Testis (tissue), 3 donors: ENCODE results near the gene DDX31. TPM values are rescaled to one million over a fixed set of nuclear protein-coding genes. Genes with fewer than 3 reads are reported as not detected.

Source experiments
- DNase-seq: peaks from one replicate; pipeline ENCODE4 v3.0.0-alpha.2; 2019
- H3K27ac ChIP-seq, 2 donors: fragments of 200-600 bp; sonication (generic); one replicate each; pipeline ENCODE4 v1.5.1; 2019
- H3K27me3 ChIP-seq: fragments of 200-600 bp; sonication (generic); one replicate; pipeline ENCODE4 v1.5.1; 2019
- H3K36me3 ChIP-seq: fragments of 200-600 bp; sonication (generic); one replicate; pipeline ENCODE4 v1.5.1; 2017; ENCODE audit warnings: low read depth; ENCODE audit errors: missing control alignments
- H3K4me1 ChIP-seq: fragments of 200-600 bp; sonication (generic); one replicate; pipeline ENCODE4 v1.5.1; 2019
- H3K4me3 ChIP-seq, 2 donors: fragments of 200-600 bp; sonication (generic); one replicate each; pipeline ENCODE4 v1.5.1; 2017 to 2019
- H3K9me3 ChIP-seq: fragments of 200-600 bp; sonication (generic); one replicate; pipeline ENCODE4 v1.5.1; 2017
- POLR2A ChIP-seq: fragments of 450-650 bp; IDR thresholded peaks from one replicate; pipeline ENCODE4 v1.6.1; 2017; ENCODE audit warnings: antibody characterized with exemption, mild to moderate bottlenecking, moderate library complexity
- WGBS, 2 donors: methylation state at CpG; one replicate each; pipeline ENCODE4 v1.1.5; 2018; 5-methylcytosine and 5-hydroxymethylcytosine counted together
- intact Hi-C: fragments of 100-400 bp; cut with DNase I; formaldehyde crosslinking; loops from one replicate; pipeline ENCODE4 v1.15.1; 2023; ENCODE audit warnings: low total_unique reads
- polyA plus RNA-seq: library from polyadenylated mRNA; stranded (reverse); fragments of 350-450 nt; fragmentation: Illumina TruSeq; extraction: RNeasy Lipid Tissue Mini Kit (QIAGEN cat#74804); gene quantifications from one replicate; pipeline ENCODE4 v1.2.3, GENCODE V29; 2014; ENCODE audit warnings: low read depth, low replicate concordance; ENCODE audit not compliant: insufficient read depth
- total RNA-seq, 2 donors: library from RNA; depleted of rRNA; stranded (reverse); fragments of >200 nt; gene quantifications; one replicate each; pipeline ENCODE4 v1.2.3, GENCODE V29; 2016
- TF ChIP-seq, protein P1 (sequence below), 3 experiments: fragments of 450-650 bp in 2 of 3; fragments of 200-600 bp in 1 of 3; sonication (generic) in 1 of 3; IDR thresholded peaks; one replicate each; pipeline ENCODE4 v1.5.1; 2016 to 2019; ENCODE audit warnings: antibody characterized with exemption in 3 of 3, mild to moderate bottlenecking in 2 of 3, moderate library complexity in 1 of 3

The DDX31 gene
- total and polyA plus RNA-seq, 3 donors from 2014 or later, result 17.9 to 24.2 (median 21.1) TPM

DNA sequence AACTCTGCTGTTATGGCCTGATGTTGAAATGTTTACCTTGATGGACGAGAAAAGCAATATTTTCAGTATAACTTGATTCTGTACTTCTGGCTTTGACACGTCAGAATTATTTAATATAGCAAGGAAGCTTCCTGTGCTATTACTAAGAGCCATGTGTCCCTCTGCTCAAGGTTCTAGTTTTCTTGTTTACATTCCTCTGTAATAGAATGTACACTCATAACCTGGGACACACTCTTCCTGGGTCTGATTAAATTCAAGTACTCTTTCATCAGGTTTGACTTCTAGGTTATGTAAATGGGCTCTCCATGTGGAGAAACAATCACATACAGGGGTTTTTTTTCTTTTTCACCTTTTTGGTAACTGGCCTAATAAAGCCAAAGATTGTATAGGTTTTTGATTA, 33.6 kb upstream of the DDX31 start:
- H3K27me3 ChIP-seq, result no peaks in the 10 kb centered on the region
- no peak for DNase-seq
- WGBS, 2 donors, result 51 to 62% methylated on average over 2 of the region's 2 CpGs
- no peak overlapping the region for H3K4me3 ChIP-seq
- H3K27ac ChIP-seq, result no peak overlapping the region
- H3K36me3 ChIP-seq, result no peaks in the 10 kb centered on the region
- TF ChIP-seq, protein P1, sequence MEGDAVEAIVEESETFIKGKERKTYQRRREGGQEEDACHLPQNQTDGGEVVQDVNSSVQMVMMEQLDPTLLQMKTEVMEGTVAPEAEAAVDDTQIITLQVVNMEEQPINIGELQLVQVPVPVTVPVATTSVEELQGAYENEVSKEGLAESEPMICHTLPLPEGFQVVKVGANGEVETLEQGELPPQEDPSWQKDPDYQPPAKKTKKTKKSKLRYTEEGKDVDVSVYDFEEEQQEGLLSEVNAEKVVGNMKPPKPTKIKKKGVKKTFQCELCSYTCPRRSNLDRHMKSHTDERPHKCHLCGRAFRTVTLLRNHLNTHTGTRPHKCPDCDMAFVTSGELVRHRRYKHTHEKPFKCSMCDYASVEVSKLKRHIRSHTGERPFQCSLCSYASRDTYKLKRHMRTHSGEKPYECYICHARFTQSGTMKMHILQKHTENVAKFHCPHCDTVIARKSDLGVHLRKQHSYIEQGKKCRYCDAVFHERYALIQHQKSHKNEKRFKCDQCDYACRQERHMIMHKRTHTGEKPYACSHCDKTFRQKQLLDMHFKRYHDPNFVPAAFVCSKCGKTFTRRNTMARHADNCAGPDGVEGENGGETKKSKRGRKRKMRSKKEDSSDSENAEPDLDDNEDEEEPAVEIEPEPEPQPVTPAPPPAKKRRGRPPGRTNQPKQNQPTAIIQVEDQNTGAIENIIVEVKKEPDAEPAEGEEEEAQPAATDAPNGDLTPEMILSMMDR (IDR thresholded peaks at IDR 0.05), result no peak
- no peaks in the 10 kb centered on the region for H3K4me1 ChIP-seq
- H3K9me3 ChIP-seq, result no peaks in the 10 kb centered on the region
- intact Hi-C loops, result no loop called here

DNA sequence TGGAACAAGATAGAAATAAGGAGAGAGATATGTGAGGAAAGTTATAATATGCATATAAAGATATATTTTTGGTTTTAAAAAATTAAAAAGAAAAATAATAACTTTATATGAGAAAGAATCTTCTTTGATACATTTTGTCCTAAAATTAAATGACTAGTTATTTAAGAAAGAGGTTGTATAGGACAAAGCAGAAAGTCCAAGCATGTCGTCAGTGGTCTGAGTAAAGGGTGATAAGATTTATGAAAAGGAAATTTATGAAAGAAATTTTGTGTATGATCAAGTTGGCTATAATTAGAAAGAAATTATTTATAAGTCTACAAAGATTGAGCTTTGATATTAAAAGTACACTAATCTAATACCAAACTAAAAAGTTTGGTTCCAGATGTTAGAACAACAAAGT, 32.5 kb upstream of the DDX31 start:
- no peak overlapping the region for H3K4me3 ChIP-seq
- WGBS, 2 donors, result 0 to 37% methylated on average over 1 of the region's 1 CpG
- H3K4me1 ChIP-seq, result no peaks in the 10 kb centered on the region
- no peaks in the 10 kb centered on the region for H3K9me3 ChIP-seq
- DNase-seq, result no peak
- H3K27me3 ChIP-seq, result no peaks in the 10 kb centered on the region
- no peaks in the 10 kb centered on the region for H3K36me3 ChIP-seq
- TF ChIP-seq, protein P1 (IDR thresholded peaks at IDR 0.05), result no peak
- no peak for TF ChIP-seq POLR2A
- no peak overlapping the region for H3K27ac ChIP-seq
- intact Hi-C loops, result no loop called here

DNA sequence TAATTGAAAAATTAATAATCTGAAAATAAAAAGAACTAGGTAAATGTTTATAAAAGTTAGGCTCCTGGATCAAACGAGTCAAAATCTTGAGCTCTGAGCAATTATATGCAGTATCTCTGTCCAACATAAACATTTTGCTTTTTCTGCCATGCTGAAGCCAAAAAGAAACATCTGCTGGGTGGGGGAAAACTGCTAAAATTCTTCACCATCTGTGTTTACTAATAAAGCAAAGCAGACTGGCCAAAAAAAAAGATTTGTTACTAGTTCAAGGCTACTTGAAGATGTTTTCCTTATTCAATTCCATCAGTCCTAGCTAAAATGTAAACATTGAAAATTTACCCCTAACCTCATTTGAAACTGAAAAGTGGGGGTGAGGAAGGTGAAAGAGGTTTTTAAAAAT, 30.2 kb upstream of the DDX31 start:
- Histone ChIP-seq H3K27ac (no peak overlapping the region), H3K4me1 (no peaks in the 10 kb centered on the region), H3K27me3 (no peaks in the 10 kb centered on the region), H3K36me3 (no peaks in the 10 kb centered on the region), H3K9me3 (no peaks in the 10 kb centered on the region), H3K4me3 (no peak overlapping the region)
- TF ChIP-seq, protein P1 (IDR thresholded peaks at IDR 0.05), result no peak
- TF ChIP-seq POLR2A, result no peak
- DNase-seq, result no peak
- intact Hi-C loops, result no loop called here
- WGBS, 2 donors, result 19 to 21% methylated on average over 1 of the region's 1 CpG

DNA sequence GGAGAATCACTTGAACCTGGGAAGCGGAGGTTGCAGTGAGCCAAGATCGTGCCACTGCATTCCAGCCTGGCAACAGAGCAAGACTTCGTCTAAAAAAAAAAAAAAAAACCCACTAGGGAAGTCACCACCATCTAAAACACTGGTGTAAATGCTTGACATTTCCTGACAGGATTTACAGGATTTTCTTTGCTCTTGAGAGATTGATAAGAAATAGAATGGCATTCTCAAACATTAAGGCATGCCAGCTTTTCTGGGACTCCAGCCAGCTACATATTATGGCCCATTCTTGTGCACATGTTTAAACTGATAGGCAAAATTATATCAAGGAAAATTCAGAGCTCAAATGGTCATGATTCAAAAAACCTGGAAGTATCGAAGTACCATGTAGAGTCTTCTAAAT, 29.2 kb upstream of the DDX31 start:
- intact Hi-C loops, result no loop called here
- no peak for DNase-seq
- Histone ChIP-seq H3K27me3 (no peaks in the 10 kb centered on the region), H3K36me3 (no peaks in the 10 kb centered on the region), H3K4me3 (no peak overlapping the region), H3K9me3 (no peaks in the 10 kb centered on the region), H3K4me1 (no peaks in the 10 kb centered on the region), H3K27ac (no peak overlapping the region)
- 37 to 51% methylated on average over 4 of the region's 4 CpGs for WGBS, 2 donors
- TF ChIP-seq POLR2A, result no peak
- TF ChIP-seq, protein P1 (IDR thresholded peaks at IDR 0.05), result no peak

DNA sequence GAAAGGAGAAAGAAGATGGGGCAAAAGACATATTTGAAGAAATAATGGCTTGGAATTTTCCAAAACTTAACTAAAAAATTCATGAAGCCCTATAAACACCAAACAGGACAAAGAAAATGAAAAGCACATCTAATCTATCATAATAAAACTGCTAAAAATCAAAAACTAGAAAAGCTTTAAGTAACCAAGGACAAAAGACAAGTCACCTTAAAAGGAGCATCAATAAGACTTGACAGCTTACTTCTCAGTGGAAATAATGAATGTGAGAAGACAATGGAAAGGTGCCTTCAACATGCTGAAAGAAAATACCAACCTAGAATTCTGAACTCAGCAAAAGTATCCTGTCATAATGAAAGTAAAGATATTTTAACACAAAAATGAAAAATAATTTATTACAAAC, 27.4 kb upstream of the DDX31 start:
- Histone ChIP-seq H3K4me1 (no peaks in the 10 kb centered on the region), H3K36me3 (no peaks in the 10 kb centered on the region), H3K9me3 (no peaks in the 10 kb centered on the region), H3K27me3 (no peaks in the 10 kb centered on the region), H3K27ac (no peak overlapping the region), H3K4me3 (no peak overlapping the region)
- DNase-seq, result no peak
- intact Hi-C loops, result no loop called here
- TF ChIP-seq, protein P1 (IDR thresholded peaks at IDR 0.05), result no peak
- no peak for TF ChIP-seq POLR2A
